Measurements from ENCODE around the gene ASB10.
A peak's percentile ranks its signal among the peaks of the same experiment; 100 is the strongest.

ASB10 gene

DNA sequence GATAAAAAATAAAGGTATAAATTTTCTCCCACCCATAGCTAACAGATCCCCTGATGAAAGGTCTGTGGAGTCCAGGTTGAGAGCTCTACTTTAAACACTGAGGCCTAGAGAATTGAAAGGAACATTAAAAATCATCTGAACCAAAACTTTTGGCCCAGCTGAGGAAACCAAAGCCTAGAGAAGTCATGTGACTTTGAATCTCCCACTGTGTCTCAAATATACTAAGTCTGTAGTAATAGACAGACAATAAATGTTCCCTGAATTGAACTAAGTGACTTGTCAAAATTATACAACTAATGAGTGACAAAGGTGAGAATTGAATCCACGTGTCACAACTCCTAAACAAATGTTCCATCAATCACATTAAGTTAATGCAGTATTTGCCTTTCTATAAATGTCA is 25.3 kb downstream of the ASB10 start:
- DNase-seq: no peak

DNA sequence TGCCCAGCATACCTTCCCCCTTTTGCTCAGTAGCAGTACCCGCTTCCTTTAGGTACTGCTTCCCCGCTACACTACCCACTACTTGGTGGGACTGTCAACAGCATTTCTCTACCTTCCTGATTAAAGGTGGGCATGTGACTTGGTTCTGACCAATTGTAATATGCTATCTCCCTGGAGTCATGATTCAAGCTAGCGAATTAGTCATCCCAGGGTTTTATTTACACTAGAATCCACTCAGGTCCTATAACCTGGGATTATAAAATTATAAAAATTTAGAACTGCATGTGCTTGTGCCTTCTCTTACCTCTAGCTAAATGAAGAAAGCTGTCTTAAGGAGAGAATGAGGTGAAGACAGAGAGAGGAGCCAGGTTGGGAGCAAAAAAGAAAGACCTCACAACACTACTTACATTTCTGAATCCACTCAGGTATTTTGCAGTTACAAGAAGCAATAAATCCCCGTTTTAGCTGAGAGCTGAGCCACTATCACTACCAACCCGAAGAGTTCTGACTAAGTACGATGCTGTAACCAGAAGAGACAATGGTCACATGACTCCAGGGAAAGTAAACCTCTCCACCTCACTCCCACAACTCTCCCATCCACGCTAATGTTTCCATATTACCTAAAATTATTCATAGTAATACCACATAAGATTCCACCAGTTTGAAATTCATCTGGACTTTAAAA is 29.3 kb downstream of the ASB10 start:
- DNase-seq: no peak

DNA sequence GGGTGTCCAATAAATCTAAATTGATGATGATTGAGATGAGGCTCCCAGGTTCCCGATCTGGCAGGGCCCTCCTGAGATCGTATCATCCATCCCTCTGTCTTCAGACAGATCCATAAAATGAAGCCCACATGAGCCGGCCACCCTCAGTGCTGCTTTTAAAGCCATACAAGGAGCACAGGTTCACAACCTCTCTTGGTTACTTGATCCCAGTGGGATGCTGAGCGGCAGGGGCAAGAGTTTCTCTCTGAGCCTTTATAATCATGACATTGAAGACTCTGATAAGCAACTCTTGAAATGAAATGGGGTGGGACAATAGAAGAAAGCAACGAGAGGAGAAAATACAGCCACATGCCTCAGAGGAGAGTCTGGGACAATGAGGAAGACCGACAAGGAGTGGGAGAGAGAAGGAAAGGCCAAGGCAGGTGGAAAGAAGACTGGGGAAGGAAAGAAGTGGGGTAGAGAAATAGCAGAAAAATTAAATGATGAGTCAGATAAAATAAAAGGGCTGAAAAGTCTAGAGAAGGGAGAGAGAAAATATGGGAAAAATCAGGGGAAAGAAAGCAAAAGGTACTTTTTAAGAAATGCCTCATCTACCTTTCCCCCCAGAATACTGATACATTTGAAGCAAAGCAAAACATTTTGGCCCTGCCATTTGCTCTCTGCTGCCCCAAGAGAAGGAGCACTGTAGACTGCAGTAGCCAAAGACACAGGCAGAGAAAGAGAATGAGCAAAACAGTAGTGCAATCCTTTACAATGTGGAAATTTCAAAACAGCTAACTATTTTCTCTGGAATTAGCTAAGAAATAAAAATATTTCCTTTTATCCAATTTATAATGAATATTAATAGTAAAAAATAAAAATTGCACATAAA is 34.2 kb downstream of the ASB10 start:
- DNase-seq: no peak

DNA sequence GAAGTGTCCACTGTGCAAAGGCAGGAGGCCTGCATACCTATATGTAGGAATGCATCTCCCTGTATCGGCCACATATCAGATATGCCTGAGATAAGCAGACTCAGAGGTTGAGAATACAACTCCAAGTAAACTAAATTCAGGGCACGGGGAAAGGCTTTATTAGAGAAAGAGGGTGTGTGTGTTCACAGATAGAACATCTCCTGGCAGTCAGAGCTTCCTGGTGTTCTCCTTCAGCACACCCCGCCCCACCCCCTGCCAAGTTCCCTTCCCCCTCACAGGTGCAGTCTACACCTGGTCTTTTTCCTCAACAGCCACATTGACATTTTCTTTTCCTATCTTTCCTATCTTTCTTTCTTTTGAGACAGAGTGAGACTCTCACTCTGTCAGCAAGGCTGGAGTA is 36.7 kb downstream of the ASB10 start:
- no peak for DNase-seq

DNA sequence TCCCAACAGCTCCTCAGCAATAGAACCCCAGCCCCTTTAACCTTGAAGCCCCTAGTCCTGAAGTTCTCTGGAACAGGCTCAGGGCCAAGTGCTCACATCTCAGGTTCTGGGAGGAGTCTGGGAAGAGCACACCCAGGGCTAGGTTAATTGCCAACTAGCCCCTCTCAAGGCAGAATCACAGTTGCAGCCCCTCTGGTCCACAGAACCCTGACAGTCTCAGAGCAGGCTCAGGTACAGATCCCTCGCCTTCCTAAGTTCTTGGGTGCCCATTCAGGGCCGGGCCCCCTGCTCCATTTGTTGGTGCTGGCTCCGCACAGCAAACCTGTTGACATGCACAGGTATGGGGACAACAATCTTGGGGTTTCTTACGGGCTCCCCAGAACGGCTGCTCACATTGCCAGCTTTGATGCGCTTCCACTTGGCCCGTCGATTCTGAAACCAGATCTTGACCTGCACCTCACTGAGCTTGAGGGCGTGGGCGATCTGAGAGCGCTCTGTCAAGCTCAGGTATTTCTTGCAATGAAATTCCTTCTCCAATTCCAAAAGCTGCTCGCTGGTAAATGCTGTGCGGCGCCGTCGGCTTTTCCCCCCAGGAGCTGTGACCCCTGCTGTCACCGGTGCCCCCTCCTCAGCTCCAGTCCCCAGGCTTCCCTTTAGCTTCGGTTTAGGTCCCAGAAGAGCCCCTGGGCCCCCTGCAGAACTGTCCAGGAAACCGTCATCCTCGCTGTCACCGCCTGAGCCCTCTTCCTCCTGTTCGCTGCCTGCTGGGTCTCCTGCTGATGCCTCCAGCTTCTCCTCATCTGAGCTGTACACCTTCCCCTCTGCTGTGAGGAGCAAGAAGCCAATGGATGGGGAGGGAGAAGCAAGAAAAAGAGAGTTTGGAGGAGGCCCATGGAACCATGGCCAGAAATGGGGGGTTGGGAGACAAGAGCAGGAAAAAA is 38.5 kb downstream of the ASB10 start:
- DNase-seq: no peak

DNA sequence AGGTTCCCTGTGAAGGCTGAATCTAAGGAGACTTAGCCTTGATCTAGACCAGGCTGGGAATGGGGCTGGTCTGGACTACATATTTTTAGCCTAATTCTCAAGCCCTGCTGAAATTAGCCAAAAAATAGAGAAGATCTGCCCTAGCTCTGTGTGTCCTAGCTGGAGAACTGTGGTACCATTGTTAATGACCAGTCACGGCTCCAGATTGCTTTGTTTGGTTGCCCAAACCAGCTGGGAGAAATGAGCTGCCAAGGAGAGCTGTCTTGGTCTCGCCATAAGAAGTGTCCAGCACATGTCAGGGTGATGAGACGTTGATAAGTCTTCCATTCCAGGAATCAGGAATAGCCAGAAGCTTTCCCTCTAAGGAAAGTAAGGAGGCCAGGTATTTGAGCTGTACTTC is 40.3 kb downstream of the ASB10 start:
- no peak for DNase-seq

DNA sequence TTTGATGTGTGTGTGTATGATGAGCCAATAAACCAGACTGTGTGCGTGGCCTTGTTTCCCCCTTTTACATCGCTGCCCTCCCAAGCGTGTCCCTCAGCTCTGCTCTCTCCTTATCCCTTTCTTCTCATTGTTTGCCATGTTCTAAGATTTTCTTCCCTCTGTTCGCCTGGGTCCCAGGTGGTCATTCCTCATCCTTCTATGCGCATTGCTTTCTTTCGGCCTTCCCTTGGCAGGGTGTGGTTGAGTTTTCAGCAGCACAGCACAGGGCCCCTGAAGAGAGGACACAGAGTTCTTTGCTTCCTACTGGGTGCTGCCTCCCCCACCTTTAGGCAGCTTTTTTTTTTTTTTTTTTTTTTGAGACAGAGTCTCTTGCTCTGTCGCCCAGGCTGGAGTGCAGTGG is 42.7 kb downstream of the ASB10 start:
- DNase-seq: no peak

DNA sequence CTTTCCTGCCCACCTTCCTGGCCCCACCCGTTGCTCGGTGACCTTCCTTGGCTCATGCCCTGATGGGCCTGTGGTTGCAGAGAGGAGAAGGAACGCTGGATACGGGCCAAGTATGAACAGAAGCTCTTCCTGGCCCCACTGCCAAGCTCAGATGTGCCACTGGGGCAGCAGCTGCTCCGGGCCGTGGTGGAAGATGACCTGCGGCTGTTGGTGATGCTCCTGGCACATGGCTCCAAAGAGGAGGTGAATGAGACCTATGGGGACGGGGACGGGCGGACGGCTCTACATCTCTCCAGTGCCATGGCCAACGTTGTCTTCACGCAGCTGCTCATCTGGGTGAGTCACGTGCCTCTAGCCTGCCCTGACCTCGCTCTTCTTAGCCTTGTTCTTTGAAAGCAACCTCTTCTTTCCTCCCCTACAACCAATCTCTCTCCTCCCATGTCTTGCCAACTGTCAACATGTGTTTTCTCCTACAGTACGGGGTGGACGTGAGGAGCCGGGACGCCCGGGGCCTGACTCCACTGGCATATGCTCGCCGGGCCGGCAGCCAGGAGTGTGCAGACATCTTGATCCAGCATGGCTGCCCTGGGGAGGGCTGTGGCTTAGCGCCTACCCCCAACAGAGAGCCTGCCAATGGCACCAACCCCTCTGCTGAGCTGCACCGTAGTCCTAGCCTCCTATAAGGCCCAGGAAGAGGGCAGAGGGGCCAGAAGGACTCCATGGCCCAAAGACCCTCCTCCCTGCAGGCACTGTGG is 43.6 kb downstream of the ASB10 start:
- no peak for DNase-seq

DNA sequence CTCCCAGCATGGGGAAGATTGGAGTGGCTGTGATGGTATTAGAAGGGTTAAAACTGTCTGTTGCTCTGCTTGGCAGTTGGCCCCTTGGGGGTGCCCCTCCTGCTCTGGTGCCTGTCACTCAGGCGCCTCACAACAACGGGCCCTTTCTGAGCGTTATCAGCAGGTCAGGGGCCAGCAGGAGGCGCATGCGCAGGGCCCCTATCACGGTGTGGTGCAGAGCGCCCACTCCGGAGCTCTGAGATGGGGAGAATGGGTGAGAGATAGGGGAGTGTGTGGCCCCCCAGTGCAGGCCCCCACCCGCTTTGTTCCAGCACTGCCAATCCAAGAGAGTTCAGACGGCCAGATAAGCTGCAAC is 44.4 kb downstream of the ASB10 start:
- no peak for DNase-seq

DNA sequence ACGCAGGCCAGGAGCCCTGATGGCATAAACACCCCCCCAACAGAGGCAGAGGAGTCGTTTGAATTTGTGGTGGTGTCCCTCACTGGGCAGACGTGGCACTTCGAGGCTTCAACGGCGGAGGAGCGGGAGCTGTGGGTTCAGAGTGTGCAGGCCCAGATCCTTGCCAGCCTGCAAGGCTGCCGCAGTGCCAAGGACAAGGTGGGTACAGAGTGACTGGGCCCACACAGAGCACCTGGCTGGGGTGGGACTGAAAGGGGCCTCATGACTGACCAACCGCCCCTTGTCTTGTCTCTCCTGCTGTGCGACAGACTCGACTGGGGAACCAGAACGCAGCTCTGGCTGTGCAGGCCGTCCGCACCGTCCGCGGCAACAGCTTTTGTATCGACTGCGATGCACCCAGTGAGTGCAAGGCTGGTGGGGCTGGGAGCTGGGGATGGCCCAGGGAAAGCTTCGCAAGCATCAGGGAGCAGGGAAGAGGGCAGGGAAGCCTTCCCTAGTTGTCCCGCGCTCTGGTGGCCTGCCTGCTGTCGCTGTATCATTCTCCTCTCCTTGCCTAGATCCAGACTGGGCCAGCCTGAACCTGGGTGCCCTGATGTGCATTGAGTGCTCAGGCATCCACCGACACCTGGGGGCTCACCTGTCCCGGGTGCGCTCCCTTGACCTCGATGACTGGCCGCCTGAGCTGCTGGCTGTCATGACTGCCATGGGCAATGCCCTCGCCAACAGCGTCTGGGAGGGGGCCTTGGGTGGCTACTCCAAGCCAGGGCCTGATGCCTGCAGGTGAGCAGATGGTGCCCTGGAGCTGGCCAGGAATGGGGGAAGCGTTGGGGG is 45.0 kb downstream of the ASB10 start:
- no peak for DNase-seq

DNA sequence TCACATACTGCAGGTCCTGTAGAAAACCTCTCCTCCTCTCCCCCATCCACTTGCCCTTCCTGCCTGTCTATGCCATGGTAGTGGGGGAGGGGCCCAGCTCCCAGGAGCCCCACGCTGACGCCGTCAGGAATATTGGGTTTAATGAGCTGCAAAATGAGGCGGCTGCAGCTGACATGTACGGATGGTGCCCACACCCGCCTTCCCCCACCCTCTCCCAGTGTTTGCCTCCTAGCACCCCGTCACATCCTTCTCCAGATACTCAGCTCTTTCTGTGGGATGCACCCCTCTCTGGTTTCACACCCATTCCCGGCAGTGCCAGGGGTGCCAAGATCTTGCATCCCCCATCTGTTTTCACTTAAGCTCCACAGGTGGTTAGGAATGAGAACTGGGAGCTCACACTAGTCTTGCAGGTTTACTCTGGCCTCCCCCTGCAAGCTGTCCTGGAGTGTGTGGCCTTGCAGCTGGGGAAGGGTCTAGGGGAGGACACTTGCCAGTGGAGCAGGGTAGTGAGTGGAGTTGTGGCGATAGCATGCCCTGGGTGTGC is 45.7 kb downstream of the ASB10 start:
- no peak for DNase-seq

DNA sequence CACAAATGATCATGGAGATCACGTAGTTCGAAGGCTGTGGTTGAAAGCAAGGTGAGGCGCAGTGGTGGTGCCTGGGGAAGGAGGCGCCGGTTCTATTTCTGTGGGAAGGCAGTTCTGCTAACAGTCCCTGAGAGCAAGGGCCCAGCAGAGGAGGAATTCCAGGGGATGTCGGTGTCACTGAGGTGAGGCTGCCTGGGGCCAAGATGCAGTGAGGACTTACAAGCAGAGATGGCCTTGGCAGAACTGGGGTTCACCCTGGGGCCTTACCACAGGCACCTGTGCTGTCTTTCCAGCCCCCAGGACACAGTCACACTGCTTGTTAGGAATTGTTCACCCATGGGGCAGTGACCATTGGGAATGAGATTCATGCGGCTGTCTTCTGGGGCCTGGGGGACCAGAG is 46.2 kb downstream of the ASB10 start:
- DNase-seq: no peak

DNA sequence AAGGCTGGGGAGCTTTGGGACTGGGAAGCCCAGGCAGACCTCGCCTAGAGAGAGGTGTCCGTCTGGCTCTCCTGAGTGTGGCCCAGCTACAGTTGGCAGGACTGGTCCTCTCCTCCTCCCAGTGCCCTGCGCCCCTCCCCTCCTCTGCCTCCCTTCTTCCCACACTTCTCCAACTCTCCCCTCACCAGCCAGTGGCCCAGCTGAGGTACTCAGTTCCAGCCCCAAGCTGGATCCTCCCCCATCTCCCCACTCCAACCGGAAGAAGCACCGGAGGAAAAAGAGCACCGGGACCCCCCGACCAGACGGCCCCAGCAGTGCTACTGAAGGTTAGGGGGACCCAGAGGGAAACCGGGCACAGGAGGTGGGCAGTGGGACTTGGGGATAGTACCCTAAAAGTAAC is 47.3 kb downstream of the ASB10 start:
- DNase-seq: peak; percentile 43

DNA sequence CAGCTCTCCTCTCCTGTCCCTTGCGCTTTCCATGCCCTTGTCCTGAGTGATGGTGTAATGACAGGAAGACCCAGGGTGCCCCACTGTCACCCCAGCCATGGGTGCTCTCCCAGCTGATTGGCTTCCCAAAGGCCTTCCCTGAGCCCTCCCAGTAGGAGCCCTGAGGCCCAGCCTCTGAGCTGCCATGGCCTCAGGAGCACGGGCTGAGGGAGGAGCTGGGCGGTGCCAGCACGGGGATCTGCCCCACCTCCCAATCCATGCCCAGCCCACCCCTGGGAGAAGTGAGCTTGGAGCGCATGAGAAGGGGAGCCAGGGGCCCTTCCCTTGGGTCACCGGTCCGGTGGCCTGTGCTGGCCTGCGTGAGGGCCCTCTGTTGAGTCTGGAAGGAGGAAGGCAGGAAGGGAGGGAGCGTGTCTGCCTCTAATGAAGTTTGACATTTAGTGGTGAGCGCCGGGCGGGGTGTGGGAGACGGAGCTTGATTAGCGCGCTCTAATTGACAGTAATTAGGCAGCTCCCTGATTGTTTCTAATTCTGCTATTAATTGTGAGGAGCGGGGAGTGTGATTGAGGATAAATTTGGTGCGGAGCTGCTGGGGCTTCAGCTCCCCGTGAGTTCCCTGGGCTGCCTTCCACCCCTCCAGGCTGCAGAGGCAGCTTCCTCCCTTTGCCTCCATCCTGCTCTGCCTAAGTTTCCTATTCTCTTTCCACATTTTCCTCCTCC is 47.8 kb downstream of the ASB10 start:
- peak; percentile 39 for DNase-seq

DNA sequence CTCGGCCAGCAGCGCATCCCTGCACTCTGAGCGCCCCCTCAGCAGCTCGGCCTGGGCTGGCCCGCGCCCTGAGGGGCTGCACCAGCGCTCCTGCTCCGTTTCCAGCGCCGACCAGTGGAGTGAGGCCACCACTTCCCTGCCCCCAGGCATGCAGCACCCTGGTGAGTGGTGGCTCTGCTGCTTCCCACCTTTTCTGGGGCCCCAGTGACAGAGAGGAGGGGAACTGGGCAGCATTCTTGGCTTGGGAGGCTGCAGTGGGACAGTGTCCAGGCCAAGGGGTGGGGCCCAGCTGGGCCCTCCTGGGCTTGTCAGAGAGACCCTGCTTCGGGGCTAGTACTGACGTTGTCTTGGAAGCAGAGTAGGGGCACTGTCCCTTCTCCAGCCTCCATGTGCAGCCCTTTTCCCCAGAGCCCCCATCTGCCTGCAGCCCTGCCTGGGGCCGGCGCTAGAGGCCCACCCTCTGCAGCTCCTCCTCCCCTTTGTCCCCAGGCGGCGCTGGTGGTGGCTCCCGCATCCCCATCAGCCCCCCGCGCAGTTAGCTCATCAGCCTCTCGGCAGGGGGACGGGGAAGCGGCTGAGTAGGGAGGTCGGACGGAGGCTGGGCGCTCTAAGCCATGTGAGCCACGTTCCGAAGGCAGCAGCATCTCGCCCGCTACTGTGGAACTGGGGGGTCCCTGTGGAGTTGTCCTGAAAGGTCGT is 48.7 kb downstream of the ASB10 start:
- DNase-seq: peak; percentile 50

DNA sequence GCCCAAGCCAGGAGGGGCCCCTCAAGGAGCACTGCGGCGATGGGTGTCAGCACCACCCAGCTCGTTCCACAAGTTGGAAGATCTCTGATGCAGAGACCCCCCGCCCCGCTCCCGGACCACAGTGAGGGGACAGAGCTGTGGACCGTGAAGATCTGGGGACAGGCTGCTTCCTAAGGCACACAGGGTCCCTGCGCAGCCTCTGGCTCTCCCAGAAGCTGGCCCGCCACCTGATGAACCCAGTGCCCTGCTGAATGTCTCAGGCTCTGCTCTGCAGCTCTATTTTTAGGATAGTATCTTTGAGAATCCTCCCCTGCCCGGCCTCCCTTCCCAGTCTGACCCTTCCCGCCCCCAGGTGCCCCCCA is 49.3 kb downstream of the ASB10 start:
- peak; percentile 34 for DNase-seq

DNA sequence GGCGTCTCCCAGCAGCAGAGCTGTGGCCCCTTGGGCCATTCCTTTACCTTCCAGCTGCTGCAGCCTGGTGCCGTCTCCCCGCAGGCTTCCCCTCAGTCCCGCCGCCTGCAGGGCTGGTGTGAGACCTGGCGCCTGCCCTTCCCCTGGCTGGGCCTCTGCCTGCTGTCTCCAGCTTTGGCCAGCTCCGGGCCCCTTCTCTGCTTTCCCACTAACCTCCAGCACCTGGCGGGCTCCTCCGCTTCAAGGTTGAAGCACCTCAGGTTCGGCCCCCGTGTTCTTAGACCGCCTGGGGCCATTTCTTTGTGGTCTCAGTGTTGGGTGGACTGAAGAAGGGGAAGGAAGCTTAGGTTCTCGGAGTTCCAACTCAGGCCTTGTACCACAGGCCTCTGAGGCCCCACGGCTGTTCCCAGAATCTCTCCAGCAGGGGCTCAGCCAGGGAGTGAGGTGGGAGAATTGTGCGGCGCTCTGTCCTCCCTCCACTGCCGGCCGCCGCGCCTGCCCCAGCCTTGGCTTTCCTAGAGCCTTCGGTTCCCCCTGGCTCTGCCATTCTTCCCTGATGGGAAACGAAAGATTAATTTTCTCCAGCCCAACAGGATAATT is 49.9 kb downstream of the ASB10 start:
- DNase-seq: peak; percentile 38

DNA sequence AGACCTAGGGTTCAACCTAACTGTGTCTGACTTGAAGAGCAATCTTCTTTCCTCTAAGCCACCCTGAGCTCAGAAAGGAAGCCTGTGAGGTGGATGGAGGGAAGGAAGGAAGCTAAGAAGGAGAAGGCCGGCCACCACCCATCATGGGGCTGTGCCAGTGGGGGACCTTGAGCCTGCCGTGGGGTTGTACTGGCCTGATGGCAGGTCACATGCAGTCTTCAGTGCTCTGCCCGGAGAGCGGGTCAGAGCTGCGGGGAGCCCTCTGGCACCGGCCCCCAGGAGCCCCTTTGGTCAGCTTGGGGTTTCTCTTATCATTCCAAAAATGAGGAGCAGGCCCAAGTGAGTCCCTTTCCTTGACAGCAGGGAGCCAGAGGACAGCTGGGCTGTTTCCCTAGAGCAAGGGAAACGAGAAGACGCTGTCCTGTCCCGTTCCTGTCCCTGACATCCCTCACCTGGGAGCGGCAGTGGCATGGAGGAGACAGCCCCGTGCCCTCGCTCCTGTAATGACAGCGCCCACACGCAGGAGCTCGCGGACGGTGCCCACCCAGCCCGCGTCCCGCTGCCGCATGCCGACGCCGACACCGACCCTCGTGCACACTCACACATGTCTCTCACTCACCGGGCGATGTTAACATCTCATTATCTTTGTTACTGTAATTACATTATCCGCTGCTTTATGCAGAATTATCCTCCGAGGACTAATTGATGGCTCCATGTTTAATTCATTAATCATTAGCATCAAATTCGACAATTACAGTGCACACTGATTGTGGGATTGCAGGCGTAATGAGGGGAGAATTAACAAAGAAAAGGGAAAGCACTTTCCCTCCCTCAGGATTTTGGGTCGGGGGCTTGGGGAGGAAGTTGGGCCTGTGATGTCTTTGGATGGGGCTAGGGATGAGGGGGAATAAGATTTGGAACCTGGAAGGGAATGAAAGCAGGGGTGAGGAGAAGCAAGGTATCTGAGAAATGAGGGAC is 50.9 kb downstream of the ASB10 start:
- DNase-seq: peak; percentile 43

DNA sequence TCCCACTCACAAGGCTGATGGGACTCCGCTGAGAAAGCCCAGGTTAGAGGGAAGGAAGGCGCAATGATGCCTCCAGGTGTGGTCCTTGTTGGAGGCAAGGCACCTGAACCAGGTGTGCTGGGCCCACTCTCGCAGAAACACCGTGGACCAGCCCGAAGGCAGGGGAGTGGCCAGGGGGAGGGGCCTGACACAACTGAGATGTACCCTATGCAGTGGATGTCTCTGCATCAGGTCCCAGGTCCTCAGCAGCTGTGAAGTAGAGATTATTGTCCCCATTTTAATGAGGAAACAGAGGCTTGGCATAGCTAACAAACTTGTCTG is 51.6 kb downstream of the ASB10 start:
- DNase-seq: peak; percentile 43

Measured in activated effector memory CD4-positive, alpha-beta T cell treated with anti-CD3 and anti-CD28 coated beads, Interleukin-2, amount 50 U/mL, for 16 hours (primary cell).